CD14-positive monocyte (primary cell): ENCODE measurements around the gene CDC34. TPM values are rescaled to one million over a fixed set of nuclear protein-coding genes. Genes with fewer than 3 reads are reported as not detected.

ENCODE experiments used
- DNase-seq, 3 donors: peaks; one replicate each; pipeline ENCODE4 v3.0.0-alpha.2; 2011 to 2022
- H2AFZ ChIP-seq: 2 replicates; pipeline ENCODE4 v1.6.0; 2012; ENCODE audit warnings: mild to moderate bottlenecking, low read depth, low read length, inconsistent platforms; ENCODE audit not compliant: insufficient read depth, poor library complexity, severe bottlenecking
- H3K27ac ChIP-seq, 2 donors: 1 replicate in 1 of 2; 2 replicates in 1 of 2; pipeline ENCODE4 v1.5.1; 2012 to 2013; ENCODE audit warnings: low read length in 2 of 2, control low read depth in 1 of 2, inconsistent platforms in 1 of 2, low read depth in 1 of 2, mild to moderate bottlenecking in 1 of 2
- H3K27me3 ChIP-seq, 2 donors: one replicate each; pipeline versions ENCODE4 v1.6.0 to v1.6.1; 2011 to 2013; ENCODE audit warnings: low read length in 2 of 2; ENCODE audit not compliant: control insufficient read depth in 2 of 2, insufficient read depth in 2 of 2
- H3K36me3 ChIP-seq, 2 donors: replicated peaks in 1 of 2; 1 replicate in 1 of 2; 2 replicates in 1 of 2; pipeline versions ENCODE4 v1.5.1 to v1.6.1; 2012 to 2013; ENCODE audit warnings: low read length in 2 of 2, control low read depth in 1 of 2, inconsistent platforms in 1 of 2, mild to moderate bottlenecking in 1 of 2; ENCODE audit not compliant: insufficient read depth in 2 of 2, control insufficient read depth in 1 of 2
- H3K4me1 ChIP-seq, 2 donors: 1 replicate in 1 of 2; 2 replicates in 1 of 2; pipeline versions ENCODE4 v1.5.1 to v1.6.1; 2012 to 2013; ENCODE audit warnings: low read length in 2 of 2, control low read depth in 1 of 2, inconsistent platforms in 1 of 2, mild to moderate bottlenecking in 1 of 2, moderate library complexity in 1 of 2; ENCODE audit not compliant: insufficient read depth in 2 of 2, control insufficient read depth in 1 of 2
- H3K4me2 ChIP-seq: replicated peaks from 2 replicates; pipeline ENCODE3; 2012; ENCODE audit warnings: low read length, moderate library complexity, mild to moderate bottlenecking; ENCODE audit not compliant: poor library complexity, severe bottlenecking; ENCODE audit errors: extremely low read depth
- H3K4me3 ChIP-seq, 3 experiments: fragments of 200-600 bp in 1 of 3; sonication (generic) in 1 of 3; replicated peaks in 1 of 3; 1 replicate in 2 of 3; 2 replicates in 1 of 3; pipeline ENCODE4 v1.5.1; 2011 to 2013; ENCODE audit warnings: low read length in 3 of 3, mild to moderate bottlenecking in 3 of 3, control low read depth in 2 of 3, low read depth in 2 of 3, inconsistent platforms in 1 of 3, moderate library complexity in 1 of 3
- H3K79me2 ChIP-seq: 2 replicates; pipeline ENCODE4 v1.6.0; 2012; ENCODE audit warnings: mild to moderate bottlenecking, control low read depth, inconsistent platforms, low read length, moderate library complexity; ENCODE audit not compliant: insufficient read depth
- H3K9ac ChIP-seq: 2 replicates; pipeline ENCODE4 v1.6.0; 2017; ENCODE audit warnings: low read length, mild to moderate bottlenecking; ENCODE audit not compliant: insufficient read depth, poor library complexity, severe bottlenecking
- H3K9me3 ChIP-seq, 2 donors: replicated peaks in 1 of 2; 1 replicate in 1 of 2; 2 replicates in 1 of 2; pipeline versions ENCODE4 v1.5.1 to v1.6.1; 2012 to 2013; ENCODE audit warnings: low read length in 2 of 2, control low read depth in 1 of 2; ENCODE audit not compliant: control insufficient read depth in 1 of 2, insufficient read depth in 1 of 2
- H4K20me1 ChIP-seq: 2 replicates; pipeline ENCODE4 v1.6.0; 2012; ENCODE audit warnings: mild to moderate bottlenecking, low read length, control low read depth, moderate library complexity; ENCODE audit not compliant: insufficient read depth
- H3K27ac Mint-ChIP-seq, 7 donors: one replicate each; pipeline ENCODE4 v1.8.0; 2020; ENCODE audit warnings: mild to moderate bottlenecking in 7 of 7, mixed read lengths in 7 of 7, moderate library complexity in 6 of 7, inconsistent platforms in 2 of 7
- H3K27me3 Mint-ChIP-seq, 3 donors: one replicate each; pipeline ENCODE4 v1.8.0; 2021 to 2022; ENCODE audit warnings: low read depth in 3 of 3, mild to moderate bottlenecking in 3 of 3, mixed read lengths in 3 of 3, moderate library complexity in 3 of 3, inconsistent platforms in 1 of 3
- H3K36me3 Mint-ChIP-seq, 2 donors: one replicate each; pipeline ENCODE4 v1.8.0; 2020; ENCODE audit warnings: mixed read lengths in 2 of 2, inconsistent platforms in 1 of 2, mild to moderate bottlenecking in 1 of 2
- H3K4me1 Mint-ChIP-seq: one replicate; pipeline ENCODE4 v1.8.0; 2020; ENCODE audit warnings: mild to moderate bottlenecking, mixed read lengths
- H3K4me3 Mint-ChIP-seq, 2 donors: one replicate each; pipeline ENCODE4 v1.8.0; 2020; ENCODE audit warnings: mild to moderate bottlenecking in 2 of 2, mixed read lengths in 2 of 2, moderate library complexity in 1 of 2
- H3K9me3 Mint-ChIP-seq, 7 donors: one replicate each; pipeline ENCODE4 v1.8.0; 2020 to 2022; ENCODE audit warnings: mixed read lengths in 7 of 7, mild to moderate bottlenecking in 6 of 7, moderate library complexity in 6 of 7, inconsistent platforms in 2 of 7
- CTCF ChIP-seq: fragments of 200-600 bp; IDR thresholded peaks from one replicate; pipeline ENCODE4 v1.8.0; 2022; ENCODE audit warnings: antibody characterized with exemption, mild to moderate bottlenecking
- WGBS: methylation state at CpG from one replicate; pipeline ENCODE4 v1.1.5; 2013; ENCODE audit warnings: missing lambda C conversion rate; ENCODE audit not compliant: insufficient coverage; 5-methylcytosine and 5-hydroxymethylcytosine counted together
- intact Hi-C, 2 donors: fragments of 100-400 bp; cut with micrococcal nuclease; formaldehyde crosslinking; loops; one replicate each; pipeline versions ENCODE4 v1.15.0 to v1.15.1; 2023
- polyA plus RNA-seq, 3 donors: library from polyadenylated mRNA; depleted of rRNA in 1 of 3; unstranded in 2 of 3; stranded (reverse) in 1 of 3; fragments of 300-500 nt in 2 of 3; fragments of >200 nt in 1 of 3; fragmentation: Illumina TruSeq in 2 of 3; gene quantifications; 1 replicate in 2 of 3; 2 replicates in 1 of 3; pipeline ENCODE4 v1.2.3, GENCODE V29; 2012 to 2021

The CDC34 gene
- polyA plus RNA-seq, 3 donors: 25.2 to 49.2 (median 43.0) TPM

- Mint-ChIP-seq H3K9me3 (peaks cover 0 to 18% (median 7%) of the 10 kb centered on the region in 7 donors), H3K27me3 (peaks cover 50 to 77% (median 66%) of the 10 kb centered on the region in 3 donors), H3K4me1 (peaks cover 5% of the 10 kb centered on the region), H3K4me3 (peak overlapping the region; percentile 31 to 85), H3K36me3 (no peaks in the 10 kb centered on the region), H3K27ac (no peak overlapping the region)
- WGBS: 34% methylated on average over 58 of the region's 75 CpGs
- no peak for DNase-seq
- Histone ChIP-seq H3K36me3 (no peaks in the 10 kb centered on the region), H3K9ac (no peak overlapping the region), H3K4me2 (no peak overlapping the region), H3K4me3 (no peak overlapping the region), H3K4me1 (no peaks in the 10 kb centered on the region), H2AFZ (no peak overlapping the region), H4K20me1 (no peaks in the 10 kb centered on the region), H3K9me3 (peaks cover 0 to 12% of the 10 kb centered on the region in 2 donors), H3K27me3 (peaks cover 13 to 53% of the 10 kb centered on the region in 2 donors), H3K79me2 (no peaks in the 10 kb centered on the region), H3K27ac (no peak overlapping the region)
- TF ChIP-seq CTCF: no peak
- intact Hi-C loops: no loop called here
These were observed 59.8 kb downstream of the CDC34 start for GRCh38 chr19:591099-591958.

Other genes with a start within 250 kb of the CDC34 start
- under 1 TPM in 1 of 3 donors, not detected in 2; 0.01 TPM for gene PLPP2, start 240.4 kb upstream of the CDC34 start, polyA plus RNA-seq
- gene MIER2, start 187.0 kb upstream of the CDC34 start, polyA plus RNA-seq: 10 to 100 TPM in 1 of 3 donors, 1 to 10 TPM in 2; 3.6 to 21.9 (median 6.9) TPM
- gene C2CD4C, start 122.6 kb upstream of the CDC34 start, polyA plus RNA-seq: not detected
- gene SHC2, start 70.7 kb upstream of the CDC34 start, polyA plus RNA-seq: not detected
- gene MADCAM1, start 35.3 kb upstream of the CDC34 start, polyA plus RNA-seq: under 1 TPM in 1 of 3 donors, not detected in 2; 0.17 TPM
- gene TPGS1, start 24.3 kb upstream of the CDC34 start, polyA plus RNA-seq: 10 to 100 TPM in 2 of 3 donors, 1 to 10 TPM in 1; 9.2 to 48.1 (median 14.2) TPM
- gene GZMM, start 12.3 kb downstream of the CDC34 start, polyA plus RNA-seq: 1 to 10 TPM in 1 of 3 donors, under 1 TPM in 2; 0.32 to 1.4 (median 0.48) TPM
- 100 to 1,000 TPM; 190 to 431 (median 364) TPM for gene BSG, start 40.8 kb downstream of the CDC34 start, polyA plus RNA-seq
- under 1 TPM in 1 of 3 donors, not detected in 2; 0.21 TPM for gene HCN2, start 58.1 kb downstream of the CDC34 start, polyA plus RNA-seq
- 10 to 100 TPM; 16.2 to 40.5 (median 17.6) TPM for gene POLRMT, start 101.8 kb downstream of the CDC34 start, polyA plus RNA-seq
- gene FGF22, start 108.1 kb downstream of the CDC34 start, polyA plus RNA-seq: not detected
- gene RNF126, start 131.5 kb downstream of the CDC34 start, polyA plus RNA-seq: 10 to 100 TPM; 29.1 to 51.6 (median 31.6) TPM
- 10 to 100 TPM in 1 of 3 donors, 1 to 10 TPM in 2; 2.5 to 42.1 (median 5.2) TPM for gene FSTL3, start 144.6 kb downstream of the CDC34 start, polyA plus RNA-seq
- 1 to 10 TPM in 1 of 3 donors, under 1 TPM in 2; 0.16 to 1.4 (median 0.78) TPM for gene PRSS57, start 163.7 kb downstream of the CDC34 start, polyA plus RNA-seq
- gene PALM, start 177.2 kb downstream of the CDC34 start, polyA plus RNA-seq: under 1 TPM in 1 of 3 donors, not detected in 2; 0.23 TPM
- not detected for gene MISP, start 219.4 kb downstream of the CDC34 start, polyA plus RNA-seq